Amniotic stem cell (primary cell): ENCODE data around the gene ATP5ME.

Experiments used
- DNase-seq: peaks from one replicate; lab custom pipeline; 2025; lab: John Stamatoyannopoulos, UW

Gene ATP5ME

GRCh38 chr4:633406-633805, 40.7 kb downstream of the ATP5ME start:
- DNase-seq = no peak

GRCh38 chr4:632926-633325, 41.1 kb downstream of the ATP5ME start:
- DNase-seq = no peak

GRCh38 chr4:632196-632790, 41.8 kb downstream of the ATP5ME start:
- DNase-seq = no peak

GRCh38 chr4:630656-631055, 43.4 kb downstream of the ATP5ME start:
- DNase-seq = no peak

GRCh38 chr4:629915-630641, 44.0 kb downstream of the ATP5ME start:
- DNase-seq = no peak

GRCh38 chr4:629636-629914, 44.5 kb downstream of the ATP5ME start:
- no peak for DNase-seq

GRCh38 chr4:628821-629635, 45.0 kb downstream of the ATP5ME start:
- DNase-seq = no peak

- no peak for DNase-seq
These were observed 45.8 kb downstream of the ATP5ME start for GRCh38 chr4:628311-628741.

GRCh38 chr4:627347-628125, 46.5 kb downstream of the ATP5ME start:
- DNase-seq = no peak

- no peak for DNase-seq
These were observed 47.6 kb downstream of the ATP5ME start for GRCh38 chr4:626201-627091.

GRCh38 chr4:625631-626161, 48.4 kb downstream of the ATP5ME start:
- DNase-seq = no peak

GRCh38 chr4:624705-625590, 49.1 kb downstream of the ATP5ME start, which contains the start of gene PDE6B:
PDE6B (plus strand) TSS chr4:625573; CDS start chr4:625627, 54 bp downstream.
- DNase-seq = no peak

- DNase-seq = no peak
These were observed 50.0 kb downstream of the ATP5ME start for GRCh38 chr4:623914-624566.

- no peak for DNase-seq
These were observed 50.8 kb downstream of the ATP5ME start for GRCh38 chr4:622996-623913.
